Endothelial cell of umbilical vein (primary cell): ENCODE results near the gene GPR18. TPM values are rescaled to one million over a fixed set of nuclear protein-coding genes. Genes with fewer than 3 reads are reported as not detected.

Source experiments
- BruUV-seq: library from RNA; stranded (reverse); fragments of 400-500 nt; replicated peaks from 2 replicates; lab custom pipeline; 2021; lab: Mats Ljungman, UMichigan
- CTCF ChIA-PET: fragments of 300-600, 350-600 bp; sonication (Branson Sonifier 250); formaldehyde crosslinking; loops from one replicate; lab custom pipeline; 2021; ENCODE audit warnings: antibody characterized with exemption, inconsistent platforms; lab: Charles Lee
- POLR2A ChIA-PET: fragments of 300-600, 350-600 bp; sonication (Branson Sonifier 250); formaldehyde crosslinking; loops from one replicate; lab custom pipeline; 2021; ENCODE audit warnings: antibody characterized with exemption, inconsistent platforms; lab: Charles Lee
- DNase-seq: peaks from one replicate; pipeline ENCODE4 v3.0.0-alpha.2; 2011; ENCODE audit warnings: low read depth, low spot score
- FAIRE-seq: peaks from 2 replicates; lab custom pipeline; 2011; peaks lifted over from hg19 to GRCh38; lab: Jason Lieb, UNC
- H2AFZ ChIP-seq: 2 replicates; pipeline ENCODE4 v1.6.0; 2012; ENCODE audit warnings: low read depth, low read length, control low read depth, inconsistent platforms
- H3K27ac ChIP-seq: 2 replicates; pipeline ENCODE4 v1.5.1; 2011; ENCODE audit warnings: low read depth, mild to moderate bottlenecking, control low read depth, low read length, moderate library complexity; ENCODE audit not compliant: insufficient read depth
- H3K27me3 ChIP-seq, 2 experiments: 2 replicates each; pipeline versions ENCODE4 v1.6.0 to v1.6.1; 2011; ENCODE audit warnings: low read length in 2 of 2, mixed read lengths in 1 of 2; ENCODE audit not compliant: control insufficient read depth in 2 of 2, insufficient read depth in 2 of 2
- H3K36me3 ChIP-seq, 2 experiments: 2 replicates in 1 of 2; 3 replicates in 1 of 2; pipeline ENCODE4 v1.5.1; 2011; ENCODE audit warnings: low read length in 2 of 2, mild to moderate bottlenecking in 1 of 2, moderate library complexity in 1 of 2; ENCODE audit not compliant: control insufficient read depth in 2 of 2, insufficient read depth in 2 of 2; ENCODE audit errors: extremely low read depth in 1 of 2
- H3K4me1 ChIP-seq: 3 replicates; pipeline ENCODE4 v1.5.1; 2011; ENCODE audit warnings: mild to moderate bottlenecking, low read length; ENCODE audit not compliant: control insufficient read depth, insufficient read depth; ENCODE audit errors: extremely low read depth
- H3K4me2 ChIP-seq: 2 replicates; pipeline ENCODE4 v1.6.1; 2011; ENCODE audit warnings: low read length, control low read depth, mixed read lengths; ENCODE audit not compliant: insufficient read depth
- H3K4me3 ChIP-seq, 3 experiments: fragments of 200-600 bp in 1 of 3; sonication (generic), shearing (Covaris generic) in 1 of 3; replicated peaks in 1 of 3; 2 replicates each; pipeline ENCODE4 v1.5.1; 2011 to 2016; ENCODE audit warnings: control low read depth in 3 of 3, low read length in 3 of 3, mild to moderate bottlenecking in 2 of 3, inconsistent platforms in 1 of 3, low read depth in 1 of 3, moderate library complexity in 1 of 3; ENCODE audit not compliant: insufficient read depth in 1 of 3
- H3K79me2 ChIP-seq: 2 replicates; pipeline ENCODE4 v1.6.0; 2012; ENCODE audit warnings: low read length, inconsistent platforms; ENCODE audit not compliant: control insufficient read depth, insufficient read depth
- H3K9ac ChIP-seq: replicated peaks from 2 replicates; pipeline ENCODE3; 2011; ENCODE audit warnings: low read length, control low read depth; ENCODE audit not compliant: insufficient read depth; ENCODE audit errors: extremely low read depth
- H3K9me1 ChIP-seq: replicated peaks from 3 replicates; pipeline ENCODE4 v1.6.0; 2011; ENCODE audit warnings: mild to moderate bottlenecking, low read length; ENCODE audit not compliant: control insufficient read depth, insufficient read depth; ENCODE audit errors: extremely low read depth
- H3K9me3 ChIP-seq: replicated peaks from 2 replicates; pipeline ENCODE4 v1.5.1; 2012; ENCODE audit warnings: low read length, inconsistent platforms; ENCODE audit not compliant: control insufficient read depth, insufficient read depth
- H4K20me1 ChIP-seq: replicated peaks from 2 replicates; pipeline ENCODE3; 2011; ENCODE audit warnings: mild to moderate bottlenecking, low read length; ENCODE audit not compliant: control insufficient read depth, insufficient read depth; ENCODE audit errors: extremely low read depth
- EZH2 ChIP-seq: IDR thresholded peaks from 2 replicates; pipeline ENCODE4 v1.6.1; 2012; ENCODE audit warnings: borderline replicate concordance, low read depth, mild to moderate bottlenecking, moderate library complexity, low read length, inconsistent platforms; ENCODE audit not compliant: severe bottlenecking
- FOS ChIP-seq: IDR thresholded peaks from 2 replicates; pipeline ENCODE4 v1.6.1; 2011; ENCODE audit warnings: mild to moderate bottlenecking, low read length, moderate library complexity, borderline replicate concordance; ENCODE audit not compliant: insufficient read depth
- GATA2 ChIP-seq: IDR thresholded peaks from 2 replicates; pipeline ENCODE4 v1.7.0; 2011; ENCODE audit warnings: low read depth, mild to moderate bottlenecking, moderate library complexity, mixed read lengths, low read length; ENCODE audit not compliant: insufficient read length, insufficient read depth
- JUN ChIP-seq: IDR thresholded peaks from 2 replicates; pipeline ENCODE4 v1.6.1; 2011; ENCODE audit warnings: borderline replicate concordance, low read depth; ENCODE audit not compliant: insufficient read length, insufficient read depth
- MYC ChIP-seq: IDR thresholded peaks from one replicate; pipeline ENCODE4 v1.6.1; 2011; ENCODE audit warnings: mild to moderate bottlenecking, low read depth, low read length
- POLR2A ChIP-seq: IDR thresholded peaks from 2 replicates; pipeline ENCODE4 v1.6.1; 2012; ENCODE audit warnings: low read depth, mild to moderate bottlenecking, control low read depth, low read length
- POLR2AphosphoS5 ChIP-seq: IDR thresholded peaks from 2 replicates; pipeline ENCODE4 v1.6.1; 2012; ENCODE audit warnings: low read depth, mild to moderate bottlenecking, control low read depth, low read length, moderate library complexity; ENCODE audit not compliant: insufficient read depth
- dilution Hi-C: fragments of 300-500 bp; cut with MboI; formaldehyde crosslinking; loops from one replicate; pipeline ENCODE4 v1.15.0; 2019; ENCODE audit warnings: low sequenced_read_pairs; ENCODE audit not compliant: extremely low pct_ligation_motif_present
- intact Hi-C: fragments of 100-400 bp; cut with micrococcal nuclease; formaldehyde crosslinking; loops from one replicate; pipeline ENCODE4 v1.10.0; 2022
- polyA plus RNA-seq, 4 experiments: library from polyadenylated mRNA; depleted of rRNA in 3 of 4; stranded (reverse) in 3 of 4; unstranded in 1 of 4; fragments of >200 nt; gene quantifications; 2 replicates each; pipeline versions ENCODE4 v1.2.1 to v1.2.3, GENCODE V29; 2011 to 2012; ENCODE audit warnings: missing spikeins in 1 of 4
- total RNA-seq: library from RNA; stranded (reverse); gene quantifications from 2 replicates; pipeline ENCODE4 v1.2.3, GENCODE V29; 2021
- TF ChIP-seq, protein P1 (sequence below): IDR thresholded peaks from 2 replicates; pipeline ENCODE4 v1.6.1; 2011; ENCODE audit not compliant: insufficient read depth, insufficient read length
- TF ChIP-seq, protein P2 (sequence below), 2 donors: IDR thresholded peaks; 1 replicate in 1 of 2; 2 replicates in 1 of 2; pipeline ENCODE4 v1.5.1; 2011; ENCODE audit warnings: low read length in 2 of 2, mild to moderate bottlenecking in 2 of 2, moderate library complexity in 2 of 2, control low read depth in 1 of 2, inconsistent platforms in 1 of 2, low read depth in 1 of 2; ENCODE audit not compliant: insufficient read depth in 1 of 2; ENCODE audit errors: extremely low read depth in 1 of 2

GPR18 gene
- total and polyA plus RNA-seq, 2 donors (not counting 3 experiments of a cell fraction or from before 2014, with no cell fraction given): not detected

DNA sequence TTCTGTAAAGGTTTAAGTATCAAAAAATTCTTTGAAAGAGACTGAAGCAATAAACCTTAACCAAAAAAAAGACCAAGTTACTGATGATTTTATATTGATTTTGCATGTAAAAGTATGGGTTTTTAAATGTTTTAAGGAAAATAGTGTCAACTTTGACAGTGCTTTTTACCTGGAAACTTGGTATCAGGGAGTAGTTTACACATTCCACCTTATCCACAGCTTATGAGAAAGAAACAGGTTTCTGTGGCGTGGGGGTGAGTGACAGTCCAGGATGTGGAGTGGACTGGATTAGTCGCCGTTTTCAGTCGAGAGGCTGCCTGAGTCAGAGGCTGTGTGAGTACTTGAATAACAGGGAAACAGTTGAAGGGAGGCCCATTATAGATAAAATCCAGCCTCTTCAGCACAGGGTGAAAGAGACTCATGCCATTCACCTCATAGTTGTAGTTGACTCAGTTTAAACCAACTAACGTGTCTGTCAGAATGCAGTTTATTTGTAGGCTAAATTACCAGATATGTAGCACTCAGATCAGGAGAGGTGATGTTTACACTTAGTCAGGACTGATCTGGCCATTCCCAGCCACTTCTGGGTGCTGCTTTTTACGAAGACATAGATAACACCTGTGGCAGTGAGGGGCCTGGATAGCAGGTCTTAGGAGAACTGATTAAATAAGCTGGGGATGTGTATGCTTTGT, 49.6 kb upstream of the GPR18 start:
- dilution Hi-C loops (no loop called here), intact Hi-C loops (no loop called here)
- TF ChIP-seq FOS: peak; percentile 20
- TF ChIP-seq, protein P1, sequence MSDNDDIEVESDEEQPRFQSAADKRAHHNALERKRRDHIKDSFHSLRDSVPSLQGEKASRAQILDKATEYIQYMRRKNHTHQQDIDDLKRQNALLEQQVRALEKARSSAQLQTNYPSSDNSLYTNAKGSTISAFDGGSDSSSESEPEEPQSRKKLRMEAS: no peak
- Histone ChIP-seq H3K4me1 (peaks cover 17% of the 10 kb centered on the region), H3K4me2 (peak overlapping the region; percentile 33), H3K79me2 (no peaks in the 10 kb centered on the region), H3K9ac (peak overlapping the region; percentile 44), H3K9me3 (no peaks in the 10 kb centered on the region), H2AFZ (no peak overlapping the region), H3K9me1 (no peaks in the 10 kb centered on the region), H3K27me3 (no peaks in the 10 kb centered on the region), H3K27ac (peak overlapping the region; percentile 79), H3K36me3 (no peaks in the 10 kb centered on the region), H3K4me3 (no peak overlapping the region), H4K20me1 (no peaks in the 10 kb centered on the region)
- DNase-seq (peak; percentile 84), FAIRE-seq (peak; percentile 77)
- CTCF ChIA-PET: interaction anchor here (1.1 to 1.6 kb wide), 4 partner anchors 37 to 80 kb away, joined by 3 to 4 read pairs (median 4); no protein-coding TSS in a partner anchor
- BruUV-seq: no TSS peak
- POLR2A ChIA-PET: no interaction called here

DNA sequence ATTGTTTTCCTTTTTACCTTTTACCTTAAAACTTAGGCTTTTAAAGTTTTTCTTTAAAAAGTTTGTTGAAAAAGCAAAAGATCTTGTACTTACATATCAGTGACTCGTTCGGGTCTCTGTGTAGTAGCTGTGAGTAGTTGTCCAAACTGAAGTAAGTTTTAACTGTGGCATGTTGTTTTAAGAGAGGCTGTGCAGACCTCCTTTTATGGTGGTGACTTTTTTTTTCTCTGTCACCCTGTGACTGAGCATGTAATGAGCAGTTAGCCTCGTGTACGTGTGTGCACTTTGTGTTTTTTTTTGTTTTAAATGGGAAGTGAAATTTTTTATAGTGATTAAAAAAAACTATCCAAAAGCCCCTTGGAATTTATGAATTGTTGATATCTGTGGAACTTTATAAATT, 49.1 kb upstream of the GPR18 start, which contains the start of gene GPR183:
Gene GPR183, minus strand, starts transcription at position 153 of the 400 bp plus-strand sequence. CDS start 11,254 bp downstream, outside the sequence.
- H3K79me2 ChIP-seq: no peaks in the 10 kb centered on the region
- peak within 1 kb of the TSS; percentile 79 for H3K27ac ChIP-seq
- dilution Hi-C loops (no loop called here), intact Hi-C loops (no loop called here)
- no peaks in the 10 kb centered on the region for H3K9me3 ChIP-seq
- no peaks in the 10 kb centered on the region for H4K20me1 ChIP-seq
- TF ChIP-seq, protein P1: no peak
- no peak for TF ChIP-seq EZH2
- TF ChIP-seq POLR2AphosphoS5: no peak
- no peak for TF ChIP-seq FOS
- TF ChIP-seq POLR2A: no peak
- no peak for TF ChIP-seq JUN
- TF ChIP-seq, protein P2, sequence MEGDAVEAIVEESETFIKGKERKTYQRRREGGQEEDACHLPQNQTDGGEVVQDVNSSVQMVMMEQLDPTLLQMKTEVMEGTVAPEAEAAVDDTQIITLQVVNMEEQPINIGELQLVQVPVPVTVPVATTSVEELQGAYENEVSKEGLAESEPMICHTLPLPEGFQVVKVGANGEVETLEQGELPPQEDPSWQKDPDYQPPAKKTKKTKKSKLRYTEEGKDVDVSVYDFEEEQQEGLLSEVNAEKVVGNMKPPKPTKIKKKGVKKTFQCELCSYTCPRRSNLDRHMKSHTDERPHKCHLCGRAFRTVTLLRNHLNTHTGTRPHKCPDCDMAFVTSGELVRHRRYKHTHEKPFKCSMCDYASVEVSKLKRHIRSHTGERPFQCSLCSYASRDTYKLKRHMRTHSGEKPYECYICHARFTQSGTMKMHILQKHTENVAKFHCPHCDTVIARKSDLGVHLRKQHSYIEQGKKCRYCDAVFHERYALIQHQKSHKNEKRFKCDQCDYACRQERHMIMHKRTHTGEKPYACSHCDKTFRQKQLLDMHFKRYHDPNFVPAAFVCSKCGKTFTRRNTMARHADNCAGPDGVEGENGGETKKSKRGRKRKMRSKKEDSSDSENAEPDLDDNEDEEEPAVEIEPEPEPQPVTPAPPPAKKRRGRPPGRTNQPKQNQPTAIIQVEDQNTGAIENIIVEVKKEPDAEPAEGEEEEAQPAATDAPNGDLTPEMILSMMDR (IDR thresholded peaks at IDR 0.05; ENCODE audit: extremely low read depth in 1 of 2, insufficient read depth in 1 of 2, low read depth in 1 of 2, low read length in 2 of 2): no peak
- TF ChIP-seq MYC: no peak
- TF ChIP-seq GATA2: no peak
- no peak within 1 kb of the TSS for H2AFZ ChIP-seq
- DNase-seq (peak; percentile 58), FAIRE-seq (no peak)
- H3K9ac ChIP-seq: peak within 1 kb of the TSS; percentile 44
- H3K4me3 ChIP-seq: no peak within 1 kb of the TSS
- POLR2A ChIA-PET: no interaction called here
- H3K4me2 ChIP-seq: peak within 1 kb of the TSS; percentile 33
- H3K4me1 ChIP-seq: peaks cover 17% of the 10 kb centered on the region
- CTCF ChIA-PET: interaction anchor here (1.3 to 1.6 kb wide), 4 partner anchors 24 to 81 kb away, joined by 3 to 4 read pairs (median 4); no protein-coding TSS in a partner anchor
- no peaks in the 10 kb centered on the region for H3K27me3 ChIP-seq
- no peaks in the 10 kb centered on the region for H3K36me3 ChIP-seq
- H3K9me1 ChIP-seq: no peaks in the 10 kb centered on the region
- BruUV-seq: no TSS peak
